ENCODE data around the gene CDC25B.

GRCh38 chr20:3797226-3797545, 1.1 kb downstream of the CDC25B start:
- TF ChIP-seq, protein P1, sequence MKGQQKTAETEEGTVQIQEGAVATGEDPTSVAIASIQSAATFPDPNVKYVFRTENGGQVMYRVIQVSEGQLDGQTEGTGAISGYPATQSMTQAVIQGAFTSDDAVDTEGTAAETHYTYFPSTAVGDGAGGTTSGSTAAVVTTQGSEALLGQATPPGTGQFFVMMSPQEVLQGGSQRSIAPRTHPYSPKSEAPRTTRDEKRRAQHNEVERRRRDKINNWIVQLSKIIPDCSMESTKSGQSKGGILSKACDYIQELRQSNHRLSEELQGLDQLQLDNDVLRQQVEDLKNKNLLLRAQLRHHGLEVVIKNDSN (IDR thresholded peaks at IDR 0.05), result no peak
- TF ChIP-seq EP300 (IDR thresholded peaks at IDR 0.05; ENCODE audit: borderline replicate concordance) (no peak), CREB1 (IDR thresholded peaks at IDR 0.05; ENCODE audit: low read depth) (no peak), FOXM1 (IDR thresholded peaks at IDR 0.05; ENCODE audit: borderline replicate concordance, low read depth) (no peak), EGR1 (IDR thresholded peaks at IDR 0.05) (no peak), RAD21 (IDR thresholded peaks at IDR 0.05; ENCODE audit: low read depth) (no peak), ZBTB7A (IDR thresholded peaks at IDR 0.05; ENCODE audit: low read depth) (no peak), YY1 (IDR thresholded peaks at IDR 0.05; ENCODE audit: low read depth) (no peak), TAF1 (IDR thresholded peaks at IDR 0.05; ENCODE audit: low read depth) (no peak), CEBPB (IDR thresholded peaks at IDR 0.05) (no peak), REST (IDR thresholded peaks at IDR 0.05; ENCODE audit: low read depth) (no peak)
- TF ChIP-seq, protein P2, sequence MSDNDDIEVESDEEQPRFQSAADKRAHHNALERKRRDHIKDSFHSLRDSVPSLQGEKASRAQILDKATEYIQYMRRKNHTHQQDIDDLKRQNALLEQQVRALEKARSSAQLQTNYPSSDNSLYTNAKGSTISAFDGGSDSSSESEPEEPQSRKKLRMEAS (IDR thresholded peaks at IDR 0.05), result no peak

All from Ishikawa (cell line).